ENCODE data around the gene NUF2.
"Not testable (repeated sequence)": the region's sequence is repeated elsewhere in the genome, so short reads cannot be mapped to it uniquely, and the experiment has no call there.

Gene NUF2

GRCh38 chr1:163321311-163322305 lies at the start of gene NUF2:
TSS of gene NUF2 (plus strand) at chr1:163321954. CDS start at chr1:163326052, 4,098 bp downstream.
- DNase-seq (ENCODE audit: low spot score) = peak; percentile 73

DNA sequence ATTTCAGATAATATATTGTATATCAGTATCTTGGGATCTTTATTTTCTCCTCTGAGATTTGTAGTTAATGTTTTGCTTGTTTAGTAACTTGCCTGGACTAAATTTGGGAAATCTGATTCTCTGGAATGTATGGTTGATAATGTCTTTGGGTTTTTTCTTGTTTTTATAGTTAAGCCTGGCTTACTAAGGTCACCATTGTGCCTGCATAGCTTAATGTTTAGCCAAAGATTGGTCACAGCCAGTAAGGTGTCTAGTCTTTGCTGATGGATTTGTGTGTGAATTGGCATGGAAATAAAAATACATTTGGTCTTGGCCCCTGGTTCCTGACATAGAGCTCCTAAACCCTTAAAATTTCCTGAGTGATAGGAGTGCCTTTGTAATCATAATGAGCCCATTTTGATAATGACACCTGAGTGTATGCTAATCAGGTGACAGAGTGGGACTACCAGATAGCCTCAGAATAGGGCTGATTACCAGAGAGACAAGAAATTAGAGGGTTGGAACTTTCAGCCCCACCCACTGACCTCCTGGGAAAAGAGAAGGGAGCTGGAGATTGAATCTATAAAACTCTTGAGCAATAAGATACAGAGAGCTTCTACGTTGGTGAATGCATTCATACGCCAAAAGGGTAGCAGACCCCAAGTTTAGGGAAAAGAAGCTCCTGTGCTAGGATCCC lies 47.9 kb upstream of the NUF2 start:
- no peak for DNase-seq (ENCODE audit: low spot score)

- DNase-seq (ENCODE audit: low spot score) = no peak
These were observed 46.5 kb upstream of the NUF2 start for GRCh38 chr1:163275222-163275621.

GRCh38 chr1:163278602-163279001 lies 43.2 kb upstream of the NUF2 start:
- no peak for DNase-seq (ENCODE audit: low spot score)

DNA sequence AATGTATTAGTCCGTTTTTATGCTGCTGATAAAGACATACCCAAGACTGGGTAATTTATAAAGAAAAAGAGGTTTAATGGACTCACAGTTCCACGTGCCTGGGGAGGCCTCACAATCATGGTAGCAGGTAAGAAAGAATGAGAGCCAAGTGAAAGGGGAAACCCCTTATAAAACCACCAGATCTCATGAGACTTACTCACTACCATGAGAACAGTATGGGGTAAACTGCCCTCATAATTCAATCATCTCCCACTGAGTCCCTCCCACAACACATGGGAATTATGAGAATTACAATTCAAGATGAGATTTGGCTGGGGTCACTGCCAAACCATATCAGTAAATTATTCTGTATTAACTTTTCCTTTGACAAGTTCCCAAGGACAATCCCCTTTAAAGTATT lies 36.9 kb upstream of the NUF2 start:
- not testable (repeated sequence) for DNase-seq (ENCODE audit: low spot score)

- DNase-seq (ENCODE audit: low spot score) = no peak
These were observed 31.6 kb upstream of the NUF2 start for GRCh38 chr1:163290025-163290640.

- DNase-seq (ENCODE audit: low spot score) = no peak
These were observed 30.3 kb upstream of the NUF2 start for GRCh38 chr1:163291461-163291860.

GRCh38 chr1:163292153-163292552 lies 29.6 kb upstream of the NUF2 start:
- not testable (repeated sequence) for DNase-seq (ENCODE audit: low spot score)

- DNase-seq (ENCODE audit: low spot score) = not testable (repeated sequence)
These were observed 28.3 kb upstream of the NUF2 start for GRCh38 chr1:163293497-163293896.

- DNase-seq (ENCODE audit: low spot score) = no peak
These were observed 25.8 kb upstream of the NUF2 start for GRCh38 chr1:163295949-163296348.

GRCh38 chr1:163296504-163297263 lies 25.1 kb upstream of the NUF2 start:
- DNase-seq (ENCODE audit: low spot score) = no peak

- no peak for DNase-seq (ENCODE audit: low spot score)
These were observed 23.4 kb upstream of the NUF2 start for GRCh38 chr1:163298365-163298764.

DNA sequence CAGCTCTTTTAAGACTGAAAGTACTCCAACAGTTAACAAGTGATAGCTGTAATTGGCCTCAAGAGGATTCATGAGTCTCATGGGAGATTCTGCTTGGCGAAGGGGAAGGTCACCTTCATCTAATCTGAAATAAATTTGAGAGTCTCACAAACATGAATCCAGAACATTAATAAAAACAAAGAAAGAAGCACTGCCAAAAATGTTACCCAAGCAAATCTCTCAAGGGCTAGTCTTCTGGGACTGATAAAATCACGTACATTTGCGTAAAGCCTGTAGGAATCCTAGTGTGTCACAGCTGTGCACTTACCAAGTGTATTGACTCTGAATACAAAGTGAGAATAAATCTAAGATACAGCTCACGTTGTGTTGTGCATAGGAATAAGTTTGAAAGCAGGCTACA lies 21.2 kb upstream of the NUF2 start:
- DNase-seq (ENCODE audit: low spot score) = no peak

- DNase-seq (ENCODE audit: low spot score) = no peak
These were observed 18.2 kb upstream of the NUF2 start for GRCh38 chr1:163303561-163303960.

- DNase-seq (ENCODE audit: low spot score) = no peak
These were observed 16.3 kb upstream of the NUF2 start for GRCh38 chr1:163305441-163305840.

- DNase-seq (ENCODE audit: low spot score) = no peak
These were observed 14.1 kb upstream of the NUF2 start for GRCh38 chr1:163307479-163308171.

- no peak for DNase-seq (ENCODE audit: low spot score)
These were observed 12.9 kb upstream of the NUF2 start for GRCh38 chr1:163308811-163309210.

DNA sequence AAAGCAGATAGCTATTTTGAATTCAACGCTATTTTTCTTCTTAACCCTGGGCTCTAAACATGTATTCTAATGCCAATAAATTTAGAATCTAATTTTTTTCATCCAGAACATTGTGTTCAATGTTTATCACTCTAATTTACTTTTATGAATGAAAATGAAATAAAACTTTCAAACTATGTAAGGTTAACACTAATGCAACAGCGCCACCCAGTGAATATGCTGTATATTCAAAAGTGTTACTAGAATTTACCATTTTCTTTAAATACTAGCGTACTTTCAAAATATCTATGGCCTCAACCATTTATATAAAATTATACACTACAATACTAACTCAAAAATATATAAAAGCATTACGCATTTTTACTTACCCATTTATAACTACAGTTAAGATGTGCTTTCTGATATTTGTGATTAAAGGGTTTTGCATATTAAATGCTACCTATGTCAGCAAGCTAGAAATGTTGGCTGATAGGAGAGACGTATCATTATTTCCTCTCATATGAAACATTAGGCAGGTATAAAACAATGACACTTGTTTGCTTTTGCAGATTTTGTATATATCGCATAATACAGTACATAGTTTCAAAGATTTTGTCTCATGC lies 5.9 kb upstream of the NUF2 start:
- no peak for DNase-seq (ENCODE audit: low spot score)

- DNase-seq (ENCODE audit: low spot score) = no peak
These were observed 863 bp upstream of the NUF2 start for GRCh38 chr1:163320891-163321290.

GRCh38 chr1:163323339-163323738 lies 1.6 kb downstream of the NUF2 start:
- not testable (repeated sequence) for DNase-seq (ENCODE audit: low spot score)

DNA sequence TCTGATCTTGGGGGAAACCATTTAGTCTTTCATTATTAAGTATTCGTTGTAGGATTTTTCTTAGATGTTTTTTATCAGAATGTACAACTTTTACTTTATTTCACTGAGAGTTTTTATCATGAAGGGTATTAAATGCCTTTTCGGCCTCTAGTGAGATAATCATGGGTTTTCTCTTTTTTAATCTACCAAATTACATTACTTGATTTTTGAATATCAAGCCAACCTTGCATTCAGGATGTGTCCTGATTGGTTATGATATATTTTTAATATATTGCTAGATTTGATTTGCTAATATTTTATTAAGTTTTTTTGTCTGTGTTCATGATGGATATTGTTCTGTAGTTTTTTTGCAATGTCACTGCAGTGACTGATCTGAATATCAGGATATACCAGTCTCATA lies 9.4 kb downstream of the NUF2 start:
- DNase-seq (ENCODE audit: low spot score) = no peak

Measured in HuH-7 (cell line).